Fibroblast of peridontal ligament (primary cell): ENCODE measurements around the gene RNF207.

Source experiments
- DNase-seq: peaks from one replicate; pipeline ENCODE4 v3.0.0-alpha.2; 2010; ENCODE audit errors: extremely low read depth

RNF207 gene

DNA sequence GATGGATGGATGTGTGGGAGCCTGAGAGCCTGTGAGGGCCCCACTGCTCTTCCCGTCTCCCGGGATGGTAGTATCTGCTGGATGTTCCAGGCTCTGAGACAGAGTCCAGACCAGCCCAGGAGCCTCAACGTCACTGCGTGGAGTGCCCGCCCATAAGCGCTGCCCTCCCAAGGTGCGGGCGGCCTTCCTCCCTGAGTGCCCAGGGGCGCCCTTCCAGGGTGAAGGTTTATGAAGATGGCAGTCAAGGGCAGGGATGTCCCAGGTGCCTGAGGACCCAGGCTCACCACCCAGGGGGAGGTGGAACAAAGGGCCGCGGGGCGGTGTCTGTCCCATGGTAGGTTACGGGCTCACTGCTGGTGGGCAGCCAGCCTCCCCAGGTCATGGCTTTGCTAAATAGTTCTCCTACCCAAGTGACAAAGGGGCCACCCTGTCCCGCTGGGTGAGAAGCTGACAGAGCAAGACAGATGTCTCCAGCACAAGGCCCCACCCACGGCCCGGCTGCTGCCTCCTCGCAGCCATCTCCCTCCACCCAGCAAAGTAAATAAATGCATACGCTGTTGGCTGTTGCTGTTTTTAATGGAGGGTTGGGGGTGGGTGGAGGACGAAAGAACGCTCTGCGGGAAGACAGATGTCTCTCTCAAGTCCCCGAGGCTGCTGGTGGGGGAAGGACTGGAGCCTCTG, 63.9 kb downstream of the RNF207 start:
- DNase-seq = no peak

DNA sequence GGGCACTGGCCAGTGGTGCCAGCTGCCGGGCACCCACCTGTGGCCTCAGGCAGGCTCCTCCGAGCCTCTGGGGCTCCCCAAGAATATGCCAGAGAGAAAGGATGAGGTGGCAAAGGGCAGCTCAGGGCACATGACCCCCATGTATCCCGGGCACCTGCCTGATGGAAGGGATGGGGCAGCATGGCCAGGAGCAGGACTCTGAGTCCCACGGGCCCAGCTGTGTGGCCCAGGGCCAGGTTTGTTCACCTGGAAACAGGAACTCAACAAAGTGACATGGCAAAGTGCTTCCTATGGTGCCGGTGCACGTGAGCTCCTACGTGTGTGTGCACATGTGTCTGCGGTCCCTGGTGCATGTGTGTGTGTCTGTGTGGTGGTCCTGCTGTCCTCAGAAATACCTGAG, 64.5 kb downstream of the RNF207 start:
- no peak for DNase-seq
